HG02884 (cell line): ENCODE measurements around the gene PCDHGA12.
"Not testable (repeated sequence)": the region's sequence is repeated elsewhere in the genome, so short reads cannot be mapped to it uniquely, and the experiment has no call there.

ENCODE experiments used
- ATAC-seq: cut with Tn5 transposase; IDR thresholded peaks from one replicate; pipeline ENCODE4 v1.9.1; 2021; ENCODE audit warnings: mild to moderate bottlenecking, moderate library complexity; ENCODE audit not compliant: unreplicated experiment

PCDHGA12 gene

DNA sequence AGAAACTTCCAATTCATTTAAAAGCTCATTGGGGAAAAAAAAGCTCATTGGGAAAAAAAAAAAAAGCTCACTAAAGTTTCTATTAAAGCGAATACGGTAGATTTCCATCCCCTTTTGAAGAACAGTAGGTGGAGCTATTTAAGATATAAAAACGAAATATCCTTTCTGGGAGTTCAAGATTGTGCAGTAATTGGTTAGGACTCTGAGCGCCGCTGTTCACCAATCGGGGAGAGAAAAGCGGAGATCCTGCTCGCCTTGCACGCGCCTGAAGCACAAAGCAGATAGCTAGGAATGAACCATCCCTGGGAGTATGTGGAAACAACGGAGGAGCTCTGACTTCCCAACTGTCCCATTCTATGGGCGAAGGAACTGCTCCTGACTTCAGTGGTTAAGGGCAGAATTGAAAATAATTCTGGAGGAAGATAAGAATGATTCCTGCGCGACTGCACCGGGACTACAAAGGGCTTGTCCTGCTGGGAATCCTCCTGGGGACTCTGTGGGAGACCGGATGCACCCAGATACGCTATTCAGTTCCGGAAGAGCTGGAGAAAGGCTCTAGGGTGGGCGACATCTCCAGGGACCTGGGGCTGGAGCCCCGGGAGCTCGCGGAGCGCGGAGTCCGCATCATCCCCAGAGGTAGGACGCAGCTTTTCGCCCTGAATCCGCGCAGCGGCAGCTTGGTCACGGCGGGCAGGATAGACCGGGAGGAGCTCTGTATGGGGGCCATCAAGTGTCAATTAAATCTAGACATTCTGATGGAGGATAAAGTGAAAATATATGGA is at the start of gene PCDHGA12:
Gene PCDHGA12, plus strand, starts transcription at position 176 of the 782 bp plus-strand sequence. Its CDS starts 253 bp downstream, at position 429.
- peak; percentile 93 for ATAC-seq

GRCh38 chr5:141382469-141383294 is 47.6 kb upstream of the PCDHGA12 start, which contains the start of gene PCDHGA7:
Gene PCDHGA7, plus strand, starts transcription at chr5:141382742. Its CDS starts 158 bp downstream, at chr5:141382900.
- ATAC-seq = no peak

- no peak for ATAC-seq
Measured at GRCh38 chr5:141383345-141383744, 47.0 kb upstream of the PCDHGA12 start.

DNA sequence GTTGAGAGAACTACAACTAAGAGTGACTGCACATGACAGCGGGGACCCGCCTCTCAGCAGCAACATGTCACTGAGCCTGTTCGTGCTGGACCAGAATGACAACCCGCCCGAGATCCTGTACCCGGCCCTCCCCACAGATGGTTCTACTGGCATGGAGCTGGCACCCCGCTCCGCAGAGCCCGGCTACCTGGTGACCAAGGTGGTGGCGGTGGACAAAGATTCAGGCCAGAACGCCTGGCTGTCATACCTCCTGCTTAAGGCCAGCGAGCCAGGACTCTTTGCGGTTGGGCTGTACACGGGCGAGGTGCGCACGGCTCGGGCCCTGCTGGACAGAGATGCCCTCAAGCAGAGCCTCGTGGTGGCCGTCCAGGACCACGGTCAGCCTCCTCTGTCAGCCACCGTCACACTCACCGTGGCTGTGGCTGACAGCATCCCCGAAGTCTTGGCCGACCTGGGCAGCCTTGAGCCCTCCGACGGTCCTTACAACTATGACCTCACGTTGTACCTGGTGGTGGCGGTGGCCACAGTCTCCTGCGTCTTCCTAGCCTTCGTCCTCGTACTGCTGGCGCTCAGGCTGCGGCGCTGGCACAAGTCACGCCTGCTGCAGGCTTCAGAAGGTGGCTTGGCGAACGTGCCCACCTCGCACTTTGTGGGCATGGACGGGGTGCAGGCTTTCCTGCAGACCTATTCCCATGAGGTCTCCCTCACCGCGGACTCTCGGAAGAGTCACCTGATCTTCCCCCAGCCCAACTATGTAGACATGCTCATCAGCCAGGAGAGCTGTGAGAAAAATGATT is 45.6 kb upstream of the PCDHGA12 start:
- no peak for ATAC-seq

DNA sequence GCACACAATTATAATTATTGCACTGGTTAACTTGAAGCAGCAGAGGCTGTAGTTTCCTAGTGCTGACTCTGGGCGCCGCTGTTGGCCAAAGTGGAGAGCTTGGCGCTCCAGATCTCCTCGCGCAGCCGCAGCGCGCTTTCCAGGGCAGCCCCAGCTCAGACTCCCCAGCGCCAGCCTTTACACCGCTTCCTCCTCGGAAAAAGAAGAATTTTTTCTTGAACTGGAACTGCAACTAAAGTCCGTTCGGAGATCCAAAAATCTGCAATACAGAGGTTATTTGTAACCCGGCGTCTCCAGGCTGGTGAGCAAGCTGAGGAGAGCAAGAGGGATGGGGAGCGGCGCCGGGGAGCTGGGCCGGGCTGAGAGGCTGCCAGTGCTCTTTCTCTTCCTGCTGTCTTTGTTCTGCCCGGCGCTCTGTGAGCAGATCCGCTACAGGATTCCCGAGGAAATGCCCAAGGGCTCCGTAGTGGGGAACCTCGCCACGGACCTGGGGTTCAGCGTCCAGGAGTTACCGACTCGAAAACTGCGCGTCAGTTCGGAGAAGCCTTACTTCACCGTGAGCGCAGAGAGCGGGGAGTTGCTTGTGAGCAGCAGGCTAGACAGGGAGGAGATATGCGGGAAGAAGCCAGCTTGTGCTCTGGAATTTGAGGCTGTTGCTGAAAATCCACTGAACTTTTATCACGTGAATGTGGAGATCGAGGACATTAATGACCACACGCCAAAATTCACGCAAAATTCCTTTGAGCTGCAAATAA is 42.6 kb upstream of the PCDHGA12 start, which contains the start of gene PCDHGB4:
Gene PCDHGB4, plus strand, starts transcription at position 142 of the 755 bp plus-strand sequence. Its CDS starts 187 bp downstream, at position 329.
- peak; percentile 95 for ATAC-seq

GRCh38 chr5:141388661-141389060 is 41.6 kb upstream of the PCDHGA12 start:
- ATAC-seq = no peak

DNA sequence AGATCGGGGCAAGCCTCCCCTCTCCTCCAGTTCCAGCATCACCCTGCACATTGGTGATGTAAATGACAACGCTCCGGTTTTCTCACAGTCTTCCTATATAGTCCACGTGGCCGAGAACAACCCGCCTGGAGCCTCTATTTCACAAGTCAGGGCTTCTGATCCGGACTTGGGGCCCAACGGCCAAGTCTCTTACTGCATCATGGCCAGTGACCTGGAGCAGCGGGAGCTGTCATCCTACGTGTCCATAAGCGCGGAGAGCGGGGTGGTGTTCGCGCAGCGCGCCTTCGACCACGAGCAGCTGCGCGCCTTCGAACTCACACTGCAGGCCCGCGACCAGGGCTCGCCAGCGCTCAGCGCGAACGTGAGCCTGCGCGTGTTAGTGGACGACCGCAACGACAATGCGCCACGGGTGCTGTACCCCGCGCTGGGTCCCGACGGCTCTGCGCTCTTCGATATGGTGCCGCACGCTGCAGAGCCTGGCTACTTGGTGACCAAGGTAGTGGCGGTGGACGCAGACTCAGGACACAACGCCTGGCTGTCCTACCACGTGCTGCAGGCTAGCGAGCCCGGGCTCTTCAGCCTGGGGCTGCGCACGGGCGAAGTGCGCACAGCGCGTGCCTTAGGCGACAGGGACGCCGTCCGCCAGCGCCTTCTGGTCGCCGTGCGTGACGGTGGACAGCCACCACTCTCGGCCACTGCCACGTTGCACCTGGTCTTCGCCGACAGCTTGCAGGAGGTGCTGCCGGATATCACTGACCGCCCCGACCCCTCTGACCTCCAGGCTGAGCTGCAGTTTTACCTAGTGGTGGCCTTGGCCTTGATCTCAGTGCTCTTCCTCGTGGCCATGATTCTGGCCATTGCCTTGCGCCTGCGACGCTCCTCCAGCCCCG is 40.9 kb upstream of the PCDHGA12 start:
- ATAC-seq = no peak

GRCh38 chr5:141392429-141393198 is 37.7 kb upstream of the PCDHGA12 start, which contains the start of gene PCDHGA8:
Gene PCDHGA8, plus strand, starts transcription at chr5:141392633. Its CDS starts 181 bp downstream, at chr5:141392814.
- ATAC-seq = no peak

DNA sequence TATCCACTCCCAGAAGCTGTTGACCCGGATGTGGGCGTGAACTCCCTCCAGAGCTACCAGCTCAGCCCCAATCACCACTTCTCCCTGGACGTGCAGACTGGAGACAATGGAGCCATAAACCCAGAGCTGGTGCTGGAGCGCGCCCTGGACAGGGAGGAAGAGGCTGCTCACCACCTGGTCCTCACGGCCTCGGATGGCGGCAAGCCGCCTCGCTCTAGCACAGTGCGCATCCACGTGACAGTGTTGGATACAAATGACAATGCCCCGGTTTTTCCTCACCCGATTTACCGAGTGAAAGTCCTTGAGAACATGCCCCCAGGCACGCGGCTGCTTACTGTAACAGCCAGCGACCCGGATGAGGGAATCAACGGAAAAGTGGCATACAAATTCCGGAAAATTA is 37.0 kb upstream of the PCDHGA12 start:
- ATAC-seq = no peak

- not testable (repeated sequence) for ATAC-seq
Measured at GRCh38 chr5:141394401-141395187, 35.7 kb upstream of the PCDHGA12 start.

DNA sequence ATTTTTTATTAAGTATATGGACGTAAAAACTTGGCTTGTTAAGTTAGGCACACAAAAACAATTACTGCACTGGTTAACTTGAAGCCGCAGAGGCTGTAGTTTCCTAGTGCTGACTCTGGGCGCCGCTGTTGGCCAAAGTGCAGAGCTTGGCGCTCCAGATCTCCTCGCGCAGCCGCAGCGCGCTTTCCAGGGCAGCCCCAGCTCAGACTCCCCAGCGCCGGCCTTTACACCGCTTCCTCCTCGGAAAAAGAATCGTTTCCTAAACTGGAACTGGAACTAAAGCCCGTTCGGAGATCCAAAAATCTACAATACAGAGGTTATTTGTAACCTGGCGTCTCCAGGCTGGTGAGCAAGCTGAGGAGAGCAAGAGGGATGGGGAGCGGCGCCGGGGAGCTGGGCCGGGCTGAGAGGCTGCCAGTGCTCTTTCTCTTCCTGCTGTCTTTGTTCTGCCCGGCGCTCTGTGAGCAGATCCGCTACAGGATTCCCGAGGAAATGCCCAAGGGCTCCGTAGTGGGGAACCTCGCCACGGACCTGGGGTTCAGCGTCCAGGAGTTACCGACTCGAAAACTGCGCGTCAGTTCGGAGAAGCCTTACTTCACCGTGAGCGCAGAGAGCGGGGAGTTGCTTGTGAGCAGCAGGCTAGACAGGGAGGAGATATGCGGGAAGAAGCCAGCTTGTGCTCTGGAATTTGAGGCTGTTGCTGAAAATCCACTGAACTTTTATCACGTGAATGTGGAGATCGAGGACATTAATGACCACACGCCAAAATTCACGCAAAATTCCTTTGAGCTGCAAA is 32.4 kb upstream of the PCDHGA12 start, which contains the start of gene PCDHGB5:
Gene PCDHGB5, plus strand, starts transcription at position 192 of the 796 bp plus-strand sequence. Its CDS starts 181 bp downstream, at position 373.
- peak; percentile 63 for ATAC-seq

- no peak for ATAC-seq
Measured at GRCh38 chr5:141398608-141399007, 31.7 kb upstream of the PCDHGA12 start.

DNA sequence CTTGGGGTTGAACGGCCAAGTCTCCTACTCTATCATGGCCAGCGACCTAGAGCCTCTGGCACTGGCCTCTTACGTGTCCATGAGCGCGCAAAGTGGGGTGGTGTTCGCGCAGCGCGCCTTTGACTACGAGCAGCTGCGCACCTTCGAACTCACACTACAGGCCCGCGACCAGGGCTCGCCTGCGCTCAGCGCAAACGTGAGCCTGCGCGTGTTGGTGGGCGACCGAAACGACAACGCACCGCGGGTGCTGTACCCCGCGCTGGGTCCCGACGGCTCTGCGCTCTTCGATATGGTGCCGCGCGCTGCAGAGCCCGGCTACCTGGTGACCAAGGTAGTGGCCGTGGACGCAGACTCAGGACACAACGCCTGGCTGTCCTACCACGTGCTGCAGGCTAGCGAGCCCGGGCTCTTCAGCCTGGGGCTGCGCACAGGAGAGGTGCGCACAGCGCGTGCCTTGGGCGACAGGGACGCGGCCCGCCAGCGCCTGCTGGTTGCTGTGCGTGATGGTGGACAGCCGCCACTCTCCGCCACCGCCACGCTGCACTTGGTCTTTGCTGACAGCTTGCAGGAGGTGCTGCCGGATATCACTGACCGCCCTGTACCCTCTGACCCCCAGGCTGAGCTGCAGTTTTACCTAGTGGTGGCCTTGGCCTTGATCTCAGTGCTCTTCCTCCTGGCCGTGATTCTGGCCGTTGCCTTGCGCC is 30.6 kb upstream of the PCDHGA12 start:
- ATAC-seq = no peak

- no peak for ATAC-seq
Measured at GRCh38 chr5:141402553-141403243, 27.6 kb upstream of the PCDHGA12 start, which contains the start of gene PCDHGA9. Gene PCDHGA9, plus strand, starts transcription at chr5:141402778. Its CDS starts 175 bp downstream, at chr5:141402953.

GRCh38 chr5:141403387-141403786 is 26.9 kb upstream of the PCDHGA12 start:
- ATAC-seq = no peak
